ENCODE results near the gene KLF16. TPM values are rescaled to one million over a fixed set of nuclear protein-coding genes. Genes with fewer than 3 reads are reported as not detected.
"Not testable (repeated sequence)": the region's sequence is repeated elsewhere in the genome, so short reads cannot be mapped to it uniquely, and the experiment has no call there.

Gene KLF16
- total RNA-seq, 4 donors from 2014 or later, result 9.0 to 16.2 (median 13.5) TPM

DNA sequence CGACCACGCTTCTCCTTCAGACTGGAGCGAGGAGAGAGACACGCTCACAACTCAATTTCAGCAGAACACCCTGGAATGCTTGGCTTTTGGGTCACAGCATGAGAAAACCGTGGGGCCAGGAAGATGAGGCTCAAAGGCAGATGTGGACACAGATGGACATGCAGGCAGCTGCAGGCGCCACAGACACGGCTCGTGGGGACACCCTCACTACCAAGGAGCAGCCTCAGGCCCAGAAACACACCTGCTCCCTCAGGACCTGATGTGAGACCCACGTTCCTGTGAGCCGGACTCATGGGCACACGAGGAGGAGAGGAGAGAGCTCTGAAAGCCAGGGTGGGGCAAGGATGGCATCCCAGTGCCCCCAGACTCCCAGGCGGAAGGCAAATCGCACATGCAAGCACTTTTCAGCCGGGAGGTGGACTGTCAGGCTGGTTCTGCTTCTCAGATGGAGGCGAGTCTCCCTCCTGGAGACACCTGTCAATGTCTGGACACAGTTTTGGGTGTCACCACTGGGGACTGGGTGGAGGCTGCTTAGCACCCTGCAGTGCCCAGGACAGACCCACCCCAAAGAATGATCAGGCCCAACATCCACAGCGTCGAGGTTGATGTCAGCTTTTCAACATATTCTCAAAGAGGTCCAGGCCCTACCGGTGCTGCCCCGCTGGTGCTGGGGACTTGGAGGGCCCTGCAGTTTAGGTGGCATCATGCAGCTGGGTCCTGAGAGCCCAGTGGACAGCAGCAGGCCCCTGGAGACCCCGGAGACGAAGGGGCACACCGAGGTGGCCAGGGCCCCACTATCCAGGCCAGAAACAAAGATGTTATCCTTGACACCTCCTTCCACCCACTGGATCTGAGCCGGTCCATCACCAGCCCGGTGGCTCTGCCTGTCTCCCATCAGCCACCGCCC lies 19.7 kb upstream of the KLF16 start:
- intact Hi-C loops (cut with DNase I; ENCODE audit: low total_unique reads), result no loop called here
- WGBS, 2 donors, result 52 to 57% methylated on average over 23 of the region's 25 CpGs
- H3K4me3 ChIP-seq (ENCODE audit: low read depth, poor library complexity, severe bottlenecking), result no peak overlapping the region
- DNase-seq (ENCODE audit: low spot score in 2 of 2), result no peak
- TF ChIP-seq, protein P1, sequence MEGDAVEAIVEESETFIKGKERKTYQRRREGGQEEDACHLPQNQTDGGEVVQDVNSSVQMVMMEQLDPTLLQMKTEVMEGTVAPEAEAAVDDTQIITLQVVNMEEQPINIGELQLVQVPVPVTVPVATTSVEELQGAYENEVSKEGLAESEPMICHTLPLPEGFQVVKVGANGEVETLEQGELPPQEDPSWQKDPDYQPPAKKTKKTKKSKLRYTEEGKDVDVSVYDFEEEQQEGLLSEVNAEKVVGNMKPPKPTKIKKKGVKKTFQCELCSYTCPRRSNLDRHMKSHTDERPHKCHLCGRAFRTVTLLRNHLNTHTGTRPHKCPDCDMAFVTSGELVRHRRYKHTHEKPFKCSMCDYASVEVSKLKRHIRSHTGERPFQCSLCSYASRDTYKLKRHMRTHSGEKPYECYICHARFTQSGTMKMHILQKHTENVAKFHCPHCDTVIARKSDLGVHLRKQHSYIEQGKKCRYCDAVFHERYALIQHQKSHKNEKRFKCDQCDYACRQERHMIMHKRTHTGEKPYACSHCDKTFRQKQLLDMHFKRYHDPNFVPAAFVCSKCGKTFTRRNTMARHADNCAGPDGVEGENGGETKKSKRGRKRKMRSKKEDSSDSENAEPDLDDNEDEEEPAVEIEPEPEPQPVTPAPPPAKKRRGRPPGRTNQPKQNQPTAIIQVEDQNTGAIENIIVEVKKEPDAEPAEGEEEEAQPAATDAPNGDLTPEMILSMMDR (IDR thresholded peaks at IDR 0.05), result no peak
- no peak for TF ChIP-seq POLR2A (IDR thresholded peaks at IDR 0.05)

DNA sequence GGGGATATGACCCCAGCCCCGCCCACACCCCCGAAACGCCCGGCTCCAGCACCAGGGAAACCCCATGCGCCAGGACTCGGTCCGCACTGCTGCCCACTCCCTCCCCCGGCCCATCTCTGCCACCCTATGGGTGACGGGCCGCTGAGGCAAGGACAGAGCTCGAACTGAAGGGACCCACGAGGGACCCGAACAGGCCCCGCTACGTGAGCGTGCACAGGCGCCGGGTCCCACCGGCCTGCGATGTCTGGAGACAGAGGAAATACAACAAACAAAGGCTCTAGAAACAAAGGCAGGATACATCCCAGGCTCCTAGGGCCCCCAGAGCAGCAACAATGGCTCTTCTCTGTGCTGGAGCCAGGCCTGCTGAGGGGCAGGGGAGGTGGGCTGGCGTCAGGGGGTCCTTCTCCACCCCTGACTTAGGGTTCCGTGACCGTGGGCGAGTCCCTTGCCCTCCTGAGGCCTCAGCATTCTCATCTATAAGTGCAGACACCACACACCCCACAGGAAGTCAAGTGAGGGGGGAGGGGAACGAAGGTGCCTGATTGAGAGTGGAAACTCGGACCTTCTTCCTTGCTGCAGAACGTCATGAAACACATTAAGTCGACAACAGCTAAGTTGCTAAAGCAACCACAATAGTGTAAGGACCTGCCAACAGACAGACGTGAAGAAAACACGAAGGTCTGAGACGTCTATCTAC lies 18.9 kb upstream of the KLF16 start:
- TF ChIP-seq POLR2A (IDR thresholded peaks at IDR 0.05), result no peak
- TF ChIP-seq, protein P1 (IDR thresholded peaks at IDR 0.05), result no peak
- no peak for DNase-seq (ENCODE audit: low spot score in 2 of 2)
- WGBS, 2 donors, result 71% methylated on average over 24 to 27 of the region's 31 CpGs
- H3K4me3 ChIP-seq (ENCODE audit: low read depth, poor library complexity, severe bottlenecking), result no peak overlapping the region
- intact Hi-C loops (cut with DNase I; ENCODE audit: low total_unique reads), result no loop called here

DNA sequence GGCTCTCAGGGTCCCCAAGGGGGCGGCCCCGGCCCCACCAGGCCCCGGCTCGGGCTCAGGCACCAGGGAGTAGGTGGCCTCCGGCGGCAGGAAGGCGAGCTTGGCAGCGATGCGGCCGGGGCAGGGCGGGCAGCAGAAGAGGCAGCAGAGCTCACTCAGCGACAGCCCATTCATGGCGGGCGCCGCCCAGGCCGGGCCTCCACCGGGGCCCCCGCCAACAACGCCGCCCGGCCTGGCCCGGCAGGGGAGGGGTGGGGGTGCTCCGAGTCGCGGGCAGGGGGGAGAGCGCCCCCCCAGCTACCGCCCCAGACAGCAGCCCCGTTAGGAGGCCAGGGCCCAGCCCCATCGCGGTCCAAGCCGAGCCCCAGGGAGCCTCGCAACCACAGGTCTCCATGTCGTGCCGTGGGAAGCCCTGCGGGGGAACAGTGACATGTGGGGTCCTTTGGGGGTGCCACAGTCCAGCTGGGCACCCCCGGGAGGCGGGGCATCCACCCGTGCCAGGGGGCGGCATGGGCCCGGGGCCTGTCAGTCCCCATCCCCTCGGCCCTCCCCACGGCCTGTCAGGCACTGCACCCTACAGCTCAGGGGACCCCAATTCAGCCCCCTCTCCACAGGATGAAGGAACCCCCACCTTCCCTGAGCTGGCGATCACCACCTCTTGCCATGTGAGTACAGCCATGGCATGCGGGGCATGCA lies 18.2 kb upstream of the KLF16 start:
- H3K4me3 ChIP-seq (ENCODE audit: low read depth, poor library complexity, severe bottlenecking); DNase-seq (ENCODE audit: low spot score in 2 of 2); intact Hi-C loops (cut with DNase I; ENCODE audit: low total_unique reads): not testable (repeated sequence)
- WGBS, 2 donors, result 48 to 69% methylated on average over 6 to 27 of the region's 44 CpGs

DNA sequence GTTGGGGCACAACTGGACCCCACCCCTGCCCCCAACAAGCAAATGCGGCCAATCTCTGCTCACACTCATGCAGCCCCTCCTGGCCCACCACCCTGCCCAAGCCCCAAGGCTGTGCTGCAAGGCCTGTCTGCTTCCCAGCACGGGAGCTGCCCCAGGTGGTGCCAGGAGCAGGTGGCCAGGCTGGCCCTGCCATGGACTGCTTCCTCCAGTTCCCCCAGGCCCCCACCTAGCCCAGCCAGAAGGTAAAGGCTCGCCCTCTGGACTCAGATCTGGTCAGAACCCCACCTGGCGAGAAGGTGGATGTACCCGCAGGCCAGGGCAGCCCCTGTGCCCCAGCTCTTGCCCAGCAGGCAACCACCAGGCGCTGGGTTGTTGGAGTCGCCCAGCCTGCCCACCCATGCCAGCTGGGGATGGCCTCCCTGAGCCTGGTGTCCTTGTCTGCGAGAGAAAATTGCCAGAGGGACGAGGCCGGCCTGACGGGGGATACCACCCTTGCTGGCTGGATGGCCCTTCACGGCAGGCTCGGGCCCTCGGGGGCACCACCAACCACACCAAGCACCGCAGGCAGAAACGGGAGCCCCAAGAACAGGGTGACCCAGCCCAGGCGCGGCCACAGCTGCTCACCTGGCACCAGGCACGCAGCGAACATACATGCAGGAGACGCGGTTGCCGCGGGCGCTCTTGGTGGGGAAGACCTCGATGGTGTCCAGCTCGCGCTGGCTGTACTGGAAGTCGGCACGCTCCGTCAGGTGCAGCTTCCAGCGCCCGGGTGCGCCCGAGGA lies 17.4 kb upstream of the KLF16 start:
- no peak for DNase-seq (ENCODE audit: low spot score in 2 of 2)
- WGBS, 2 donors, result 70 to 79% methylated on average over 12 to 25 of the region's 35 CpGs
- intact Hi-C loops (cut with DNase I; ENCODE audit: low total_unique reads), result no loop called here
- no peak overlapping the region for H3K4me3 ChIP-seq (ENCODE audit: low read depth, poor library complexity, severe bottlenecking)
- TF ChIP-seq, protein P1 (IDR thresholded peaks at IDR 0.05), result no peak
- TF ChIP-seq POLR2A (IDR thresholded peaks at IDR 0.05), result no peak

DNA sequence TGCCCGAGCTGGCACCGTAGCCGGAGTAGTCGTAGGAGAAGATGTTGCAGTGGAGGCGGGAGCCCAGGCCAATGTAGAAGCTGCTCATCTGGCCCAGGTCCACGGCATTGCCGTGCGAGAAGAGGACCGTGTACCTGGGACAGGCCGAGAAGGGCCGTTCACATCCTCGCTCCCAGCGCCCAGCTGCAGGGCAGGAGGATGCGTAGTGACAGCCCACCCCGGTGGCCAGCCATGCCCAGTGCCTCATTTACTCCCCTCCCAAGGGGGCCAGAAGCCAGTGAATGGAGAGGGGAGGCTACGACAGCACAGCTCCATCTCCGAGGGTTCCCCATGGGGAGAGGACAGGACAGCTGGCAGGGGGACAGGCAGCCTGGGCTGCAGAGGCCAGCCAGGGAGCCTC lies 16.6 kb upstream of the KLF16 start:
- DNase-seq (ENCODE audit: low spot score in 2 of 2); intact Hi-C loops (cut with DNase I; ENCODE audit: low total_unique reads); H3K4me3 ChIP-seq (ENCODE audit: low read depth, poor library complexity, severe bottlenecking): not testable (repeated sequence)
- WGBS, 2 donors, result 78 to 85% methylated on average over 15 to 16 of the region's 17 CpGs

DNA sequence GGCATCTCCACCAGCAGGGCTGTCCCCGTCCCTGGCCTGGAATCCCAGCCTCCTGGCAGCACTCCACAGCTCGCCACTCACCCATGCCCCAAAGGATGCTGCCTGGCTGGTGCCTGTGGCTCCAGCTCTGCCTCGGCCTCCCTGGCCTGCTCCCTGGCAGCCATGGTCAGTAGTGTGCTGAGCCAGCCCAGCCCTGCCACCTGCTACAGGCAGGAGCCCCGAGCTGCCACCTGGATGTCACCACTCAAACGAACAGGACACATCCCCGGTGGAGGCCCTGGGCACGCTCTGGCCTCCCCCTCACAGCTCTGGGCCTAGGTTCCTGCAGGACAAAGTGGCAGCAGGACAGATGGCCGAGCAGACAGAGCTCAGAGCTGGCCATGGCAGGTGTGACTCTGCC lies 15.2 kb upstream of the KLF16 start:
- DNase-seq (ENCODE audit: low spot score in 2 of 2); intact Hi-C loops (cut with DNase I; ENCODE audit: low total_unique reads): not testable (repeated sequence)
- WGBS, 2 donors, result 80 to 82% methylated on average over 4 to 7 of the region's 8 CpGs

DNA sequence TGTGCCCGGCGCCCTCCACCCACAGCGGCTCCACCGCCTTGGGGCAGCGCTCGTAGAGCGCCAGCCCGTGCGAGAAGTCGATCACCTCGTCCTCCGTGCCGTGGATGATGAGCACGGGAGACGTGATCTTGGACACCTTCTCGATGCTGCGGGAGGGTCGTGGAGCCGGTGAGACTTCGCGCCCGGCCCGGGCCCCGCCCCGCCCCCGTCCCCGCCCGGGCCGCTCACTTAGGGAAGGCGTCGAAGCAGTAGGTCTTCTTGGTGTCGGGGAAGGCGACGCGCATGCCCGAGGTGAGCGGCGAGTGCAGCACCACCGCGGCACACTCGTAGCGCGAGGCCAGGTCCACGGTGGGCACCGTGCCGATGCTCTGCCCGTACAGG lies 13.9 kb upstream of the KLF16 start:
- DNase-seq (ENCODE audit: low spot score in 2 of 2); intact Hi-C loops (cut with DNase I; ENCODE audit: low total_unique reads); H3K4me3 ChIP-seq (ENCODE audit: low read depth, poor library complexity, severe bottlenecking): not testable (repeated sequence)
- WGBS, 2 donors, result 69% methylated on average over 43 of the region's 47 CpGs; no CpG with 5 or more reads in 1 of the 2 donors

More for the DNA sequence above, 15.2 kb upstream of the KLF16 start:
- H3K4me3 ChIP-seq (ENCODE audit: low read depth, poor library complexity, severe bottlenecking), result not testable (repeated sequence)

DNA sequence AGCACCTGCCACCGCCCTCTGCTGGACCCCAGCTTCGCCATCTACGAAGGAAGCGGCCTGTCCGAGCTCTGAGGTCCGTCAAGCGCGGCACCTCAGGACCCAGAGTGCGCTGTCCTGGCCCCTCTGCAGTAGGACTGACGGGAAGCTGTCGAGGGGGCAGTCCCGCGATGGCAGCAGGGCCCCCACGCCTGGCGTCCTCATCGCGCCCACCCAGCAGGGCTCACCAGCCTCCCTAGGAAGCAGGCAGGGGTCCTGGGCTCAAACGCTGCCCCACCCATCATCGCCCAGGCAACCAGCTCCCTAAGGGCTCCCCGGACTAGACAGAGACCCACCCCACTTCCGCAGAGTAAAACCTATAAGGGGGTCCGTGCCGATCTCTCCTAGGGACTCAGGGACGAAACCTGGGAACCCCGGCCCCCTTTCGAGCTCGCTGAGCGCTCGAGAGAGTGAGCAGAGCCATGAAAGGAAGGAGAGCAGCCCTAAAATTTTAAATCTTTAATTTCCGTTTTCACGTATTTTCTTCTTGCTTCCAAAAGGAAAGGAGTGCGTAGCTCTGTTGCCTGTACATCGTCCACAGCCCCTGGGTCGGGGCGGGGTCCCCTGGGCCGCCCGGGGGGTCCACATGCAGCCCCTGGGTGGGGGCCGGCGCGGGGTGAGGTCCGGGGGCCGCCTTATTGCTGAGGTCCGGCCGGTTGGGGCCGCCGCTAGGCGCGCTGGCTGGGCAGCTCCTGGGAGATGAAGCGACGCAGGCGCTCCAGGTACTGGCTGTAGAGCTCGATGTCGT lies 13.3 kb upstream of the KLF16 start:
- intact Hi-C loops (cut with DNase I; ENCODE audit: low total_unique reads), result not testable (repeated sequence)
- 14 to 22% methylated on average over 32 to 35 of the region's 53 CpGs for WGBS, 2 donors
- peak in 1 of 2 donors; percentile 87 for DNase-seq (ENCODE audit: low spot score in 2 of 2)
- H3K4me3 ChIP-seq (ENCODE audit: low read depth, poor library complexity, severe bottlenecking), result peak overlapping the region; percentile 80
